SKM-1 (cell line): ENCODE data around the gene CD200.
"Not testable (repeated sequence)": the region's sequence is repeated elsewhere in the genome, so short reads cannot be mapped to it uniquely, and the experiment has no call there.

Source experiments
- DNase-seq: peaks from one replicate; lab custom pipeline; 2025; ENCODE audit not compliant: unreplicated experiment; lab: John Stamatoyannopoulos, UW

CD200 gene

GRCh38 chr3:112388972-112389371 lies 56.0 kb downstream of the CD200 start:
- no peak for DNase-seq

GRCh38 chr3:112389961-112390360 lies 57.0 kb downstream of the CD200 start:
- no peak for DNase-seq

DNA sequence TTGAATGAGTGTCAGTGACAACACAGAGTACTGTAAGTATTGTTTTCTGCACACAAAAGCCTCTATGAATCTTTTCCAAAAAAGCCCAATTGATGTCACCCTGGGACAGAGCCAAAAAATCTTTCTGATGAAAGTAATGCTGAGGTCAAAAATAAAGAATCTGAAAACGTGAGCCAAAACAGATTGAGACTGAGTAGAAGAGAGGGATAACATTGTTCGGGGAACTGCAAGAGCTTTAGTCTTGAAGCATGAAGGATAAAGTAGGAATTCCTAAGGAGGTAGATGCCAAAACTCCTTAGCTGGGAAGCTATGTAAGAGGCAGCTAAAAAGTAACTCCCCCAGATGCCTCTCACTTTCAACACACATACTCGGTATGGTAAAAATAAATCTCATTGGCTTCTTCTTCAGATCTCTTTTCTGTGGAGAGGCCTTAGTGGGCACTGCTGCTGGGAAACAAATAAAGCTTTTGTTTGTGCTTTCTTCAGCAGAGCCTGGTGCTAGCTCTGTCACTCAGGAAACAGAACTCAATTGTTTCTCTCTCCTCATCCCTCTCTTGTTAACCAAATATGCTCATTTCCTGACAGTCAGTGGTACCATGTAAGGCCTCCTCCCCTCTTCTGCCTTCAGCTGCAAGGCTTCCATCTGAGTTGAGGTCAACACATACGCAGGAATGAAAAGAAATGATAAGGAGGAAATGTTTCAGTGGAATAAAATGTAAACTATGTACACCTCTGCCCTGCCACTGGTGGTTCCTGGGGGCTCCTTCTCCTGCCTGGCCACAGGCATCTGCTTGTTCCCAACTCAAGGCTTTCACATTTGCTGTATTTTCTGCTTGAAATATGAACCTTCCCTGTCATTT lies 58.1 kb downstream of the CD200 start:
- DNase-seq = no peak

DNA sequence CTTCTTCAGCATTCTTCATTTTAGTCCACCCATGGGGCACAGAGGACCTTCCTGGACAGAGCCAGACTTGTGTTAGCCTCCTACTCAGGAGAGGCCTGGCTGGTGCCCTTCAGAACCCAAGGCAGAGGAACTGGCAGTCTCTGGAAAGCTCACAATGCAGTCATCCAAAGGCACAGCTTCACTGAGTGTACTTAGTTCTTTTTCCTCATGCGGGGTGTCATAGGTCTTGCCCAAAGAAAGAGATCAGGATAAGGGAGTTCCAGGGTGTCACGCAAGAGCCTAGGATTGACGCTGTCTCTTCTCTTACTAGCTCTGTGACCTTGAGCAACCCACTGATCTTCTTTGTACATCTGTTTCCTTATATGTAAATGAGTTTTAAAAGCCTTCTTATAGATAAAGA lies 58.7 kb downstream of the CD200 start:
- no peak for DNase-seq

DNA sequence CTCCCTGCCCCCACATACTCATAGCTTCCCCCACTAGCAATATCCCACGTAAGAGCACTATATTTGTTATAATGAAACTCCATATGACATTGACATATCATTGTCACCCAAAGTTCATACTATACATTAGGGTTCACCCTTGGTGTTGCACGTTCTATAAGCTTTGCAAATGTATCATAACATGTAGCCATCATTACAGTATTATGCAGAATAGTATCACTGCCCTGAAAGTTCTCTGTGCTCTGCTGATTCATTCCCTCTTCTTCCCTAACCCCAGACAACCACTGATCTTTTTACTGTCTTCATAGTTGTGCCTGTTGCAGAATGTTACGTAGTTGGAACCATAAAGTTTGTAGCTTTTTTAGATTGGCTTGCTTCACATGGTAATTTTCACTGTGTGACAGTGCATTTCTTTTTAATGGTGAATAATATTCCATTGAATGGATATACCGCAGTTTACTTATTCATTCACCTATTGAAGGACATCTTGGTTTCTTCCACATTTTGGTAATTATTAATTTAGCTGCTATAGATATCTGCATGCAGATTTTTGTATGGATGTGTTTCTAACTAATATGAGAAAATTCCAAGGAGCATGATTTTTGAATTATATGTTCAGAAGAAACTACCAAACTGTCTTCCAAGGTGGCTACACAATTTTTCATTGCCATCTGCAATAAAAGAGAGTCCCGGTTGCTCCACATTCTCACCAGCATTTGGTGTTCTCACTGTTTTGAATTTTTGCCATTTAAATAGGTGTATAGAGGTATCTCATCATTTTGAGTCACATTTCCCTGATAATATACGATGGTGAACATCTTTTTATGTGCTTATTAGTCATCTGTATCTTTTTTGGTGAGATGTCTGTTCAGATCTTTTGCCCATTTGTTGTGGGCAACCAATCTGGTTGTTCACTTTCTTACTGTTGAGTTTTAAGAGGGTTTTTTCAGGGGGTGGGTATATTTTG lies 59.7 kb downstream of the CD200 start:
- no peak for DNase-seq

DNA sequence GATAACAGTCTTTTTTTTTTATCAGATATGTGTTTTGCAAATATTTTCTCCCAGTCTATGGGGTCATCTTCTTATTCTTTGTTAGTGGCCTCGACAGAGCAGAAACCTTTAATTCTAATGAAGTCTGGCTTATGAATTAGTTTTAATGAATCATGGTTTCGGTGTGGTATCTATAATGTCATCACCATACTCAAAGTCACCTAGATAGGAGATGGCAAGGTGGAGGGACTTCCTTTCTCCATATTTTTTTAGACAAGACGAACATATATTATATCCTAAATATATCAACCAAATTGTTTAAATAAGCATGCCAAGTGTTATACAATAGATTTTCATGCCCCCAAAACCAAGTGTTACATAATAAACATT lies 60.4 kb downstream of the CD200 start:
- DNase-seq = no peak

- no peak for DNase-seq
These were observed 61.2 kb downstream of the CD200 start for GRCh38 chr3:112394003-112394640.

DNA sequence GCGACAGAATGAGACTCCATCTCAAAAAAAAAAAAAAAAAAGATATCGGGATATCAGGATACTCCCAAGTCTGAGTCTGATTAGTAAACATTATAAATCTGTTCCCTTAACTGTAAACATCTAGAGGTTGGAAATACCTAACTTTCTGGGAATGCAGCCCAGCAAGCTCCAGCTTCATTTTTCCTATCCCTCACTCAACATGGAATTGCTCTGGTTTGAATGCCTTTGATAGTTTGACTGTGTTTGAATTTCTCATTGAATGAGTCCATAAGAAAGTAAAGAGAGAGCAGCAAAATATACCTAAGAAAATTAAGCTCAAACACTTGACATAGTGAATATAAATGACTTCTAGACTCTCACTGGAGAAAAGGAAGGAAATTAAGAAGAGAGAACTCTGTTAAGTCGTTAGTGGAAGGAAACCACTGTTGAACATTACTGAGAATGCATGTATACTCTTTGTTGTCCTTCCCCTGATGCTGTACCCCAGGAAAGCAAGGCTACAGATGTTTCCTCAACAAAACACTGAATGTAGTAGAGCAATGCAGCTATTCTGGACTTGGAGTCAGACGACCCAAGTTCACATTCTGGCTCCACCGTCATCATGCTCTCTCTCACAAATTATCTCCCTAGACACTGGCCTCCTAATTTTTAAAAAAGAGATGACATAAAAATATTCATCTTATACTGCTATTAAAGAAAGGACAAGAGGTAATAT lies 62.4 kb downstream of the CD200 start:
- no peak for DNase-seq

DNA sequence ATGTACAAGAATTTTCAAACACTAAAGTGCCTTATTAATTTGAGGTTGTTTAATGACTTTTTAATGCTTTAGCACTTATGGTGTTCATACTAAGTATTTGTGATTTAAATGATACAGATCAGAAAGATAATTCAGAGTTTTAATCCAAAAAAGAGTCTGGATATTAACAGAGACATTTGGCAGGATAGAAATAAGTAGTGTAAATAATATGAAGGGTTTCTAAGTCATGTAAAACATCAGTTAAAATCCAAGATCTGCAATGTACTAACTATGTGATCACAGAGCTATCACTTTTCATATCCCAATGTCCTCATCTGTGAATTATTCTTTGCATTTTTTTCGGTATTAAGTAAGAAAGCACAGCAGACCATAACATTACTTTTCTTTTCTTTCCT lies 62.9 kb downstream of the CD200 start:
- DNase-seq = no peak

DNA sequence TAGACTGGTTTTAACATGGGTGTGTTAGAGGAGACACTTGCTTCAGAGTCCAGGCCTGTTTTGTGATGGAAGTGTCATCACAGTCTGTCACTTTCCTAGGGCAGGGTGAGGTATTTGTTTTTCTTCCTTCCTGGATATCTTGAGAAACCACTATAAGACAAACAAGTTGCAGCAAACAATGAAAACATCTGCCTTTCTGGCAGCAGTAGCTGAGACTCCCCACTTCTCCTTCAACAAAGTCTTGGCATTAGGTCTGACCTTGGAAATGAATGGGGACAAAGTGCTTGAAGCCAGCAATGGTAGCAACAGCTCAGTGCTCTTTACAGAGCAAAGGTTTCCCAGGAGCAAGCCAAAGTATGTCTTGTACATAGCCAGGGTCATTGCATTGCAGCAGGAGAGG lies 64.6 kb downstream of the CD200 start:
- no peak for DNase-seq

DNA sequence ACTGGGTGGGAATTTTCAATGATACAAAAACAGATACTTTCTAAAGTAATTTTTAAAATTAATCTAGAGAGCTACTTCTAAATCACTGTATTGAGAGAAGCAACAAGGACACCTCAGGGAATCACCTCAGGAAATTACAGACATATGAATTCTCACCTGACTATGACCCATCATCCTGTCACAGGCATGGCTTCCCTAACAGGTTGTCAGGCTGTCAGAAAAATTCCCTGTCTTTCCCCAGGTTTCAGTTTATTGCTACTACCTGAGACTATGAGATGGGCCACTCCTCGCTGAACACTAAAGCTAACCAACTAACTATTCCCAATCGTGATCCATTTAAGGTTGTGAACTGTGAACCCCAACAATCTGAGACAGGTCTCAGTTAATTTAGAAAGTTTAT lies 66.1 kb downstream of the CD200 start:
- no peak for DNase-seq

DNA sequence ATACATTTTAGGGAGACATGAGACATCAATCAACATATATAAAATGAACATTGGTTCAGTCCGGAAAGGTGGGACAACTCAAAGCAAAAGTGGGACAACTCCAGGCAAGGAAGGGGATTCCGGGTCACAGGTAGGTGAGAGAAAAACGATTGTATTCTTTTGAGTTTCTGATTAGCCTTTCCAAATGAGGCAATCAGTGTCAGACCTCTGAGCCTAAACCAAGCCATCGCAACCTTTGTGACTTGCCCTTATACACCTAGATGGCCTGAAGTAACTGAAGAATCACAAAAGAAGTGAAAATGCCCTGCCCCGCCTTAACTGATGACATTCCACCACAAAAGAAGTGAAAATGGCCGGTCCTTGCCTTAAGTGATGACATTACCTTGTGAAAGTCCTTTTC lies 66.6 kb downstream of the CD200 start:
- not testable (repeated sequence) for DNase-seq

DNA sequence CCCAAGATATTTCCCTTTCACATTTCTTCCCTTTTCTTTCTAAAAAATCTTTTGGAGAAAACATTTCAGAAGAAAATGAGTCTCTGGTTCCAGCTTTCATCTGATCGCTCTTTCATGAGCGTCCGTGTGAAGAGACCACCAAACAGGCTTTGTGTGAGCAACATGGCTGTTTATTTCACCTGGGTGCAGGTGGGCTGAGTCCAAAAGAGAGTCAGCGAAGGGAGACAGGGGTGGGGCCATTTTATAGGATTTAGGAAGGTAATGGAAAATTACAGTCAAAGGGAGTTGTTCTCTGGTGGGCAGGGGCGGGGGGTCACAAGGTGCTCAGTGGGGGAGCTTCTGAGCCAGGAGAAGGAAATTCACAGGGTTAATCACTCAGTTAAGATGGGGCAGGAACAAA lies 67.4 kb downstream of the CD200 start:
- DNase-seq = not testable (repeated sequence)

DNA sequence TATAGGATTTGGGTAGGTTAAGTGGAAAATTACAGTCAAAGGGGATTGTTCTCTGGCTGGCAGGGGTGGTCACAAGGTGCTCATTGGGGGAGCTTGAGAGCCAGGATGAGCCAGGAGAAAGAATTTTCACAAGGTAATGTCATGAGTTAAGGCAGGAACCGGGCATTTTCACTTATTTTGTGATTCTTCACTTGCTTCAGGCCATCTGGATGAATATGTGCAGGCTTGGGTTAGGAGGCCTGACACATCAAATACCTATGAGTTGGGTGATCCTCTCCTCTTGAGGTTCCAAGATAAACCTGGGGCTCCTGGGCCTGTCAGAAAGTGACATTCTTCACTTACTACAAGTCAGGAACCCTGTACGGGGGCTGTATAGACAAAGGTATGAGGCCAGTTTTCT lies 68.7 kb downstream of the CD200 start:
- no peak for DNase-seq

- no peak for DNase-seq
These were observed 70.1 kb downstream of the CD200 start for GRCh38 chr3:112403103-112403502.

GRCh38 chr3:112404924-112405549 lies 72.1 kb downstream of the CD200 start:
- not testable (repeated sequence) for DNase-seq

GRCh38 chr3:112405845-112406244 lies 72.9 kb downstream of the CD200 start:
- no peak for DNase-seq

- no peak for DNase-seq
These were observed 74.4 kb downstream of the CD200 start for GRCh38 chr3:112407214-112407887.

GRCh38 chr3:112407888-112408702 lies 75.1 kb downstream of the CD200 start:
- DNase-seq = no peak
